HG03354 (cell line): ENCODE measurements around the gene RSAD2.
A peak's percentile ranks its signal among the peaks of the same experiment; 100 is the strongest.

Experiments used
- ATAC-seq: cut with Tn5 transposase; IDR thresholded peaks from one replicate; pipeline ENCODE4 v1.9.1; 2021; ENCODE audit warnings: mild to moderate bottlenecking; ENCODE audit not compliant: unreplicated experiment, poor library complexity, severe bottlenecking

Gene RSAD2

GRCh38 chr2:6863792-6864191 lies 13.8 kb upstream of the RSAD2 start:
- no peak for ATAC-seq

DNA sequence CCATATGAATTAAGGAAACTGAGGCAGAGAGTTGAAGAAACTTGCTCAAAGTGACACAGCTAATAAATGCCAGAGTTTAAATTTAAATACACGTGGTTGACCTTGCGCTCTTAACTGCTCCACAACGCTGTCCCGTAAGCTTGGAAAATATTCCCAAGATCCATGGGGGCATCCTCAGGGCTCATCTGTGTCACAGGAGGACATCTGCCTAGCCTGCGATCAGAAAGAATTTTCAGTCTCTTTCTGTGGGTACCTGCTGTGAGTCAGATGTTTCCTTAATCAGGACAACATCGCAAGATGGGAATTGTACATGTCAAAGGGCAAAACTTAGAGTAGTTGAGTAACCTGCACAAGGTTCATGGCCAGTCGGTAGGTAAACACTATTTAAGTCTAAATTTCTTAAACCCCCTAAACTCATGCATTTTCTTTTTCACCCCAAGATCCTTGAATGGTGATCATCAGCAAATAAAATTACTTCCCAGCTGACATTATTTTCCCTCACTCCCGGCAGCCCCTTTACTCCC lies 13.3 kb upstream of the RSAD2 start:
- no peak for ATAC-seq

GRCh38 chr2:6864923-6865345 lies 12.6 kb upstream of the RSAD2 start:
- peak; percentile 26 for ATAC-seq

DNA sequence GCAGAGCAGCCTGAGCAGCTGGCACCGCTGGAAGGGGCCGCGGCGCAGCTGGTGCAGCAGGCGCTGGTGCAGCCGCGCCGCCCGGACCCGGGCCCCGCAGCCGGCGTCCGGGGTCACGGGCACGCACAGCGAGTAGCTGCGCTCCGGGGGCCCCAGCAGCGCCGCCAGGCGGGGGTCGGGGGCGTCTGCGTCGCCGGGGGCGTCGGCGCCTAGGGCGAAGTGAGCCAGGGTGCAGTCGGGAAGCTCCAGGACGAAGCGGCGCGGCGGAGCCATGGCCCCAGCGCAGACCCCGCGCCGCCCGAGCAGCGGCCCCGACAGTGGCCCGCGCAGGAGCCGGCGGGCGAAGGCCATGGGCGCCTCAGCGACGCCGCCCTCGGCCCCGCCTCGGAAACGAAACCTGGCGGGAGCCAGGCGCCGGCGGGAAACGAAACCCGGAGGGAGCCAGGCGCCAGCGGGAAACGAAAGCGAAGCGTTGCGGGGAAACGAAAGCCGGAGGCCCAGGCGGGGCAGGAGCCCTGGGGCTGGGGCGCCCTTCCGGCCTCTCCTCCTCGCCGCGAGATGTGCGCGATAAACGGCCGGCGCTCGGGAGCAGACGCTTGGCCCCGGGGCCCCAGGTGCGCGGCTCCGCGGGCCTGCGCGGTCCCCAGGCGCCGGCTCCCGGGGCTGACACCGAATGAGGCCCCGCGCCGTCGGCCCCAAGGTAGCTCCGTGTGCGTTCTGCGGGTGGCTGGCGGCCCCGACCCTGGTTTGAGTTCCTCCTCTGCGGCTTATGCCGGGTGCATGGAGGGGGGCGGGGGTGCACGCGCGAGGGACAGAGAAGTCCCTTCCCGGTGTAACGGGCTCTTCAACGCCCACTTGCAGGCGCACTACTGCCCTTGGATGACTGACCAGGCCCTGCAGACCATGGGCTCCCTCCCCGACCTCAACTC lies 12.0 kb upstream of the RSAD2 start, which contains the start of gene CMPK2:
Gene CMPK2 (minus strand): TSS at position 562 of the 929 bp plus-strand sequence. CDS start 211 bp downstream, at position 351.
- ATAC-seq = peak; percentile 80

GRCh38 chr2:6866275-6866671 lies 11.3 kb upstream of the RSAD2 start:
- ATAC-seq = peak; percentile 46

DNA sequence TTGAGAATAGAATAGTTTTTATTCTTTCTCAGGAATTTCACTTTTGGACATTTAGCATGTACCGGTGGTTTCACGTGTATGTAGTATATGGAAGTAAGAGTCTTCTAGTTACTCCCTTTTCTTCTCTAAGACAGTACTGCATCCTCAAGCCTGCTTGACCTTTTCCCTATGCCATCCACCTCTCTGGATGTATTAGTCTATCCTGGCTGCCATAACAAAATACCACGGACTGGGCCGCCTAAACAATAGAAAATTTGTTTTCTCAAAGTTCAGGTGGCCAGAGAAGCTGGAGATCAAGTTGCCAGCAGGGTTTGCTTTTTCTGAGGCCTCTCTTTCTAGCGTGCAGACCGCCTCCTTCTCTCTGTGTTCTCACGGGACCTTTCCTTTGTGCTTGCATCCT lies 10.6 kb upstream of the RSAD2 start:
- ATAC-seq = no peak

- peak; percentile 71 for ATAC-seq
Measured at GRCh38 chr2:6872394-6872793, 5.2 kb upstream of the RSAD2 start.

GRCh38 chr2:6874032-6874431 lies 3.5 kb upstream of the RSAD2 start:
- no peak for ATAC-seq

DNA sequence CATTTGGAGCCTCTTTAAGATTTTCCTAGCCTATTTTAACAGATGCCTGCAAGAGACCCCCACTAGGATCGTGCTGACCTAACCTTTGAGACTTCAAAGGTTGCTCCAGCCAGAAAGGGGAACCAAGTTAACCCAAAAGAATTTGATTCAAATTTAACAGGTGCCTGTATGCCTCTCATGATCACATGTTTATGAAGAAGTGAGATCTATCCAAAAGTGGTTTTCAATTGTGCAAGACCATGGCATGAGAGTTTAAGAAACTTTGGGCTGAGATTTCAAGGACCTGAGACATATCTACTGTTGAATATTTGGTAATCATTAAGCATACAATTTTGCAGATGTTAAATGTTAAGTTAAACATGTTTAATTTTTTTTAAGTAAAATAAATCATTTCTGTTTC lies 1.3 kb upstream of the RSAD2 start:
- no peak for ATAC-seq

- no peak for ATAC-seq
Measured at GRCh38 chr2:6878549-6878948, 972 bp downstream of the RSAD2 start.

- no peak for ATAC-seq
Measured at GRCh38 chr2:6879011-6879410, 1.4 kb downstream of the RSAD2 start.

GRCh38 chr2:6880200-6880733 lies 2.7 kb downstream of the RSAD2 start:
- no peak for ATAC-seq

GRCh38 chr2:6881046-6881445 lies 3.5 kb downstream of the RSAD2 start:
- no peak for ATAC-seq

- no peak for ATAC-seq
Measured at GRCh38 chr2:6881516-6881915, 3.9 kb downstream of the RSAD2 start.

- ATAC-seq = no peak
Measured at GRCh38 chr2:6883448-6884122, 6.0 kb downstream of the RSAD2 start.

GRCh38 chr2:6885551-6885950 lies 8.0 kb downstream of the RSAD2 start:
- ATAC-seq = no peak

- ATAC-seq = no peak
Measured at GRCh38 chr2:6885968-6886367, 8.4 kb downstream of the RSAD2 start.

DNA sequence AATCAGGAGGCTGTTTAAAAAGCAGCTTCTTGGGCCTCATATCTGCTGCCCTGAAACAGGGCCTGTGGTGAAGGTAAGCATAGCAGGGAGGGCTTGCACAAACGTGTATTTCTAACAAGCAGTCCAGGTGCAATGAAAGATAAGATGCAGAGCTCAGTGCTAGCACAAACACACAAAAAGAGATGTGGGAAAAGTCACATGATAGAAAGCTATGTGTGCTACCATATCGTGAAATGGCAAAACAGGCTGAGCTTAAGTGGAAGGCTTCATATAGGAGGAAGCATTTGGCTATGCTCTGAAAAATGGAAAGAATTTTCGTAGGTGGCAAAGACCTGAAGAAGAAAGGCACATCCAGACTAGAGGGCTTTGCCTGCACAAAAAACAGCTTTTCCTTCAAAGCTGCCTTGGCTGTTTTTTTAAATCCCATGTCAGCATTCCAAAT lies 10.2 kb downstream of the RSAD2 start:
- ATAC-seq = no peak

DNA sequence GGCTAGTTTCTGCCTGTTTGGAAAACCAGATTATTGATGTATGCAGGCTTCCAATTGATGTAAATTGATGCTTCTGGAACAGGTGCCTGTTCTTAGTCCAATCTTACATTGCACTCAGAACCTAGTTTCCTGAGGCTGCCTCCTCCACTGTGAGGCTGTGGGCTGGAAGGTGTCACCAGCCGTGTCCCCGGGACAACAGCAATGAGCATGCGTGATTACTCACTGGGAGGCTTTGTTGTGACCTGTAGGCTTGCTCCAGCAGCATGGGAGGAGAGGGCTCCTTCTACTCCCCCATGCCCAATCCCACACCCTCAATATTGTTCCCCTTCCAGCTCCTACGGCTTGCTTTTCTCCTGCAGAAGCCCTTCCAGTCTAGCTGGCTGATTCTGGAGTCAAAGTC lies 11.1 kb downstream of the RSAD2 start:
- ATAC-seq = no peak

DNA sequence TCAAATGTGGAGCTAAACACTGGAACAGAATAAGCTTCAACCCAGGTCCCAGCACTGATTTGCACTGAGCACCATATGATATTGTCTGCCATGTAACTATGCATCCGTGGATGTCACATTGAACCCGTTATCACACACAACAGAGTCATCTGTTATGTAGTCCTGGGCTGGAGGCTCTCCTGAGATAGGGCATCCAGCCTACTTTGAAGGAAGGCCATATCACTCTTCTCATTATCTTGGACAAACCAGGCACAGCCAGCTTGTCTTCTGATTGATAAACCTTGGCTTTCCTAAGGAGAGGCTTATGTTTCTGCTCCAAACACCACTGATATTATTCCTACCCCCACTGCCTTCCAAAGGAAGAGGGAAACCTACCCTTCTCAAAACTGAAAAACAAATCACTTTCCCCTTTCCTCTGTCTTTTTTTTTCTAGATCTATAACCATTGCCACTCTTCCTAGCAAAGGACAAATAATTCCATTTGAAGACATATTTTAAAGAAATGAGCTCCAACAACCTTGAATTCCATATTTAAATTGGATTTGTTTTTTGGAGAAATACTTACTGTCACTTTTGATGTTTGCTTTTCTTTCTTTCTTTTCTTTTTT lies 16.4 kb downstream of the RSAD2 start:
- ATAC-seq = no peak
